Liver (tissue), 9 donors: ENCODE data around the gene FIP1L1. TPM values are rescaled to one million over a fixed set of nuclear protein-coding genes. Genes with fewer than 3 reads are reported as not detected.

ENCODE experiments used
- DNase-seq: peaks from one replicate; pipeline ENCODE4 v3.0.0-alpha.2; 2017; ENCODE audit warnings: low spot score
- H3K27ac ChIP-seq, 2 donors: one replicate each; pipeline ENCODE4 v1.7.0; 2013; ENCODE audit warnings: inconsistent platforms in 2 of 2, low read length in 2 of 2, control low read depth in 1 of 2, low read depth in 1 of 2, mild to moderate bottlenecking in 1 of 2
- H3K27me3 ChIP-seq, 4 donors: one replicate each; pipeline versions ENCODE4 v1.6.1 to v1.7.0; 2013; ENCODE audit warnings: low read length in 3 of 4, inconsistent platforms in 1 of 4, mild to moderate bottlenecking in 1 of 4, moderate library complexity in 1 of 4; ENCODE audit not compliant: control insufficient read depth in 4 of 4, insufficient read depth in 4 of 4
- H3K36me3 ChIP-seq, 4 donors: one replicate each; pipeline versions ENCODE4 v1.6.1 to v1.7.0; 2013; ENCODE audit warnings: low read length in 3 of 4, mild to moderate bottlenecking in 3 of 4, low read depth in 1 of 4, moderate library complexity in 1 of 4; ENCODE audit not compliant: control insufficient read depth in 4 of 4, insufficient read depth in 3 of 4
- H3K4me1 ChIP-seq, 4 donors: one replicate each; pipeline versions ENCODE4 v1.6.1 to v1.7.0; 2013; ENCODE audit warnings: low read length in 3 of 4, mild to moderate bottlenecking in 3 of 4, moderate library complexity in 1 of 4; ENCODE audit not compliant: control insufficient read depth in 4 of 4, insufficient read depth in 4 of 4
- H3K4me3 ChIP-seq, 3 donors: one replicate each; pipeline versions ENCODE4 v1.6.1 to v1.7.0; 2013; ENCODE audit warnings: low read length in 3 of 3, control low read depth in 1 of 3, low read depth in 1 of 3, mild to moderate bottlenecking in 1 of 3
- H3K9ac ChIP-seq, 2 donors: one replicate each; pipeline ENCODE4 v1.7.0; 2013; ENCODE audit warnings: low read length in 2 of 2, mild to moderate bottlenecking in 2 of 2, moderate library complexity in 2 of 2, control low read depth in 1 of 2, low read depth in 1 of 2
- H3K9me3 ChIP-seq, 4 donors: one replicate each; pipeline versions ENCODE4 v1.6.1 to v1.7.0; 2013; ENCODE audit warnings: low read length in 3 of 4; ENCODE audit not compliant: control insufficient read depth in 4 of 4
- ATF3 ChIP-seq: IDR thresholded peaks from 2 replicates; pipeline ENCODE4 v1.6.1; 2016; ENCODE audit warnings: antibody characterized with exemption
- CTCF ChIP-seq: fragments of 150-350 bp; IDR thresholded peaks from 2 replicates; pipeline ENCODE4 v1.5.1; 2017; ENCODE audit warnings: improper control_type of control experiment, low read depth, low read length; ENCODE audit not compliant: missing input control
- EGR1 ChIP-seq, 2 donors: IDR thresholded peaks; 2 replicates each; pipeline ENCODE4 v1.6.1; 2016 to 2018; ENCODE audit warnings: antibody characterized with exemption in 2 of 2, low read depth in 2 of 2
- FOXA2 ChIP-seq: IDR thresholded peaks from 2 replicates; pipeline ENCODE4 v1.6.1; 2016; ENCODE audit warnings: antibody characterized with exemption
- HNF4G ChIP-seq: IDR thresholded peaks from 2 replicates; pipeline ENCODE4 v1.6.1; 2016; ENCODE audit warnings: antibody characterized with exemption
- JUND ChIP-seq, 2 donors: IDR thresholded peaks; 2 replicates each; pipeline ENCODE4 v1.6.1; 2016; ENCODE audit warnings: antibody characterized with exemption in 2 of 2
- NR2F2 ChIP-seq: IDR thresholded peaks from 2 replicates; pipeline ENCODE4 v1.6.1; 2016; ENCODE audit warnings: antibody characterized with exemption
- RAD21 ChIP-seq, 2 donors: IDR thresholded peaks; 2 replicates each; pipeline ENCODE4 v1.6.1; 2016; ENCODE audit warnings: antibody characterized with exemption in 2 of 2, mild to moderate bottlenecking in 2 of 2
- REST ChIP-seq: IDR thresholded peaks from 2 replicates; pipeline ENCODE4 v1.6.1; 2016; ENCODE audit warnings: antibody characterized with exemption, mild to moderate bottlenecking
- TAF1 ChIP-seq: conservative IDR thresholded peaks from 2 replicates; pipeline ENCODE4 v1.6.1; 2016; ENCODE audit warnings: antibody characterized with exemption, mild to moderate bottlenecking
- ZBTB33 ChIP-seq: IDR thresholded peaks from 2 replicates; pipeline ENCODE4 v1.6.1; 2016; ENCODE audit warnings: antibody characterized with exemption
- WGBS: extraction: QIAGEN DNeasy Blood & Tissue Kit; methylation state at CpG from one replicate; pipeline ENCODE4 v1.1.7; 2013; 5-methylcytosine and 5-hydroxymethylcytosine counted together
- polyA plus RNA-seq, 2 donors: library from polyadenylated mRNA; stranded (reverse) in 1 of 2; unstranded in 1 of 2; fragments of 200-250 nt in 1 of 2; fragments of >200 nt in 1 of 2; fragmentation: Nextera tagmentation in 1 of 2; extraction: Ambion mirVana in 1 of 2; gene quantifications; one replicate each; pipeline versions ENCODE4 v1.2.1 to v1.2.3, GENCODE V29; 2013 to 2015
- total RNA-seq, 2 donors: library from RNA; depleted of rRNA; stranded (reverse); fragments of >200 nt; gene quantifications; one replicate each; pipeline ENCODE4 v1.2.3, GENCODE V29; 2014
- donor health status: healthy.
- donor health status: healthy.
- donor health status: healthy.
- donor health status: healthy.
- donor health status: healthy.

FIP1L1 gene
- total and polyA plus RNA-seq, 4 donors = 12.2 to 30.3 (median 18.4) TPM

GRCh38 chr4:53361451-53361850, 16.0 kb upstream of the FIP1L1 start:
- WGBS = 88% methylated on average over 3 of the region's 3 CpGs
- Histone ChIP-seq H3K9ac (no peak overlapping the region), H3K27ac (no peak overlapping the region), H3K4me1 (peaks cover 5 to 21% (median 17%) of the 10 kb centered on the region in 4 donors), H3K27me3 (no peaks in the 10 kb centered on the region), H3K36me3 (no peaks in the 10 kb centered on the region), H3K9me3 (no peaks in the 10 kb centered on the region), H3K4me3 (no peak overlapping the region)
- no peak for DNase-seq
- TF ChIP-seq EGR1 (IDR thresholded peaks at IDR 0.05; ENCODE audit: low read depth in 2 of 2) (no peak), ZBTB33 (no peak), FOXA2 (no peak), ATF3 (no peak), JUND (IDR thresholded peaks at IDR 0.05) (no peak), CTCF (no peak), NR2F2 (no peak), REST (no peak), TAF1 (no peak)

GRCh38 chr4:53362093-53362492, 15.3 kb upstream of the FIP1L1 start:
- 97% methylated on average over 1 of the region's 1 CpG for WGBS
- TF ChIP-seq EGR1 (IDR thresholded peaks at IDR 0.05; ENCODE audit: low read depth in 2 of 2) (no peak), REST (no peak), HNF4G (no peak), RAD21 (IDR thresholded peaks at IDR 0.05) (no peak)
- no peak overlapping the region for H3K4me3 ChIP-seq

More at GRCh38 chr4:53362093-53362492, 15.3 kb upstream of the FIP1L1 start:
- Histone ChIP-seq H3K9me3 (no peaks in the 10 kb centered on the region), H3K36me3 (no peaks in the 10 kb centered on the region), H3K27me3 (no peaks in the 10 kb centered on the region), H3K27ac (no peak overlapping the region), H3K9ac (no peak overlapping the region), H3K4me1 (peaks cover 5 to 24% (median 18%) of the 10 kb centered on the region in 4 donors)
- DNase-seq = no peak
